Measurements from ENCODE around the gene LMX1A.

Gene LMX1A

DNA sequence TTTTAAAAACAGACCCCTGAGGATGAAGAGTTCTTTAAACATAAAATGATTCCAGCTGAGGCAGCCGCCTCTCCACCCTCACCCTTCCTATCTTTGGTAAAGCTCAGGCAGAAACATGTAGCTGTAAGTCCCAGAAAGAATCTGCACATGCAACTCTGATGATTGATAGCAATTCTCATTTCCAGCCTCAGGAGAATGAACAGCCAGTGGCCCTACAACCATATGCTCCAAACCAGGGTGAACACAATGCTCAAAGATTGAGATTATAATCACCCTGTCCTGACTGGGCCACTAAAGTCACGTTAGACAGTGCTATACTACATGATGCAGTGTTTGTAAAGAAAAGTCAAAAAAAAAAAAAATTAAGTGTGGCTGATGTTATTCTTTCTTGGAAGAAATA, 80.2 kb downstream of the LMX1A start:
- no peak for DNase-seq (ENCODE audit: low read depth, low spot score)

GRCh38 chr1:165265196-165265838, 91.2 kb downstream of the LMX1A start:
- DNase-seq (ENCODE audit: low read depth, low spot score) = no peak

GRCh38 chr1:165259706-165260428, 96.6 kb downstream of the LMX1A start:
- DNase-seq (ENCODE audit: low read depth, low spot score) = no peak

DNA sequence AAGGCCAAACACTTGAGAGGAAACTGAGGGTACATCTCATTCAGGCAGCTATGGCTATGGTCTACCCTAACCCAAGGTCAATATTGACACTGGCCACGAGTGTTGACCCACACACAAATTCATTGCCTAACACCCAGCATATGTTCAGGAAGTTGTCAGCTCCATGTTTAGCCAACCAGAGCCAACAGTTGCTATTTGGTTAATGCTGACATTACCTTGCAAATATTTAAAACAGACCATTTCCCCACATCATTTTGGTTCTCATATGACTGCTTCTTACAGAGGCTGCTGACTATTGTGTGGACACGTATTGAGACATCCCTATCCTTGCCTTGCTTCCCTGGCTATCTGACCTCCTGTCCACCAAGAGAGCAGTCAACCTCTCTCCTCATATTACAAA, 97.3 kb downstream of the LMX1A start:
- no peak for DNase-seq (ENCODE audit: low read depth, low spot score)

DNA sequence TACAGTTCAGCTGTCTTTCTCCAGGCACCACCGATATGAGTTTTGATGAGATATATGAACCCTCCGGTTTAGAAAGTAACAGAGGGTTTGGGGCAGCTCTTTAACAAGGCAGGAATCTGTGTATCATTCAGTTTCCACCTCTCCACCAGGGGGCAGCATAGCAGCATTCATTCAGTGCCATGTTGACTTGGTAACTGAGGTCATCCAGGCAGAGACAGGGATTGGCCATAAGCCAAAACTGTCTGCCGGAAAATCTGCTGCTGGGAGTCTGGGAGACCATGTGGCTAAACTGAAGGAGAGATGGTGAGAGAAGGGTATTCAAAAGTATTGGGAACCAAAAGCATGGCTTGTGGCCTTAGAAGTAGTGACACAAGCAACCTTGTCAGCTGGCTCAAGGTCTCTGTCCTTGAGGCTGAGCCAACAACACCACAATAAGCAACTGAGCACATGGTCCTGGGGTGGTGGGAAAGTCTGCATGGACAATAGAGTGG, 98.5 kb downstream of the LMX1A start:
- peak; percentile 31 for DNase-seq (ENCODE audit: low read depth, low spot score)

DNA sequence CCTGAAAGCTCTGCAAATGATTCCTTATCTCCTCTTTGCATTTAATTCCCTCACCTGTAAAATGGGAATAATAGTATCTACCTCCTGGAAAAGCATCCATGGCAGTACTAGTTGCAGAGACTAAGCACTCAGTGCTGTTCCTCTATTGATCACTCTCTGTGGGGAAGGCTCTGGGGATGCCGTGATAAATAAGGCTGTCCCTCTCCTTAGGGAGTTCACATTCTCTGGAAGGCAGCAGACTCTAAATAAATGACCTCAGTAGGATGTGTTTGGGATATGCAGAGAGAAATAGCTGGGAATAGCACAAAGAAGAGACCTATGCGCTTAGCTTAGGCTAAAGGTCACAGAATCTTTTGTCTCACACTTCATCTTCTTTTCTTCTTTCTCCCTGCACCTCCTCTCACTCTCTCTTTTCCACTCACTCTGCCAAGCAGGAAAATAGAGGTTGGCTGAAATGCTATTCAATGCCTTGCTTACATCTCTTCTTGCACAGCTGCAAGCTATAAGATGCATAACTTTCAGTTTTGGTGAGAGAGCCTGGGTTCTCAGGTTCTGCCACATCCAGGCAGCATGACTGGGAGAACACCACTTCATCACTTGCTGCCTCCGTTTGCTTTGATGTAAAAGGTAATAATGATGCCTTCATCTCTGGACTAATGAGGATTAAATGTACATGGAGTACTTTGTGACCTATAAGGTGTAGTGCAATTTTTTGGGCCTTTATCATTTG, 101.5 kb downstream of the LMX1A start:
- DNase-seq (ENCODE audit: low read depth, low spot score) = no peak

DNA sequence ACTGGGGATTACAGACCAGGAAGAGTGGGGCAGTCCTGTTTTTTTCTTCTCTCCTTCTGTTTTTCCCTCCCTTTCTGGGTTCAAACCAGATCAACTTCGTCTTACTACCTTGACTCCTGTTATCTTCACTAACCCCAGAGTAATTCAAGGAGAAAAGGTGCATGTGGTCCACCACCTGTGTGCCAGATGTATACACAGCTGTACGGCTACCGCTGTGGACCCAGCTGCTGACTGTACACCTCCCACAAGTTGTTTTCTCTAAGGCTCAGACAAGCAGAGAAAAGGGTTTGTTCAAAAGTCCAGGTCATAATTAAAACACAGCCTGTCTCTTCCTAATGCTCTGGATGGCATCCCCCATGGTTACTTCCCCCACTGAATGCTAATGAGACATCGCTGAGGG, 102.1 kb downstream of the LMX1A start:
- DNase-seq (ENCODE audit: low read depth, low spot score) = no peak

- DNase-seq (ENCODE audit: low read depth, low spot score) = no peak
Measured at GRCh38 chr1:165253818-165254254, 102.7 kb downstream of the LMX1A start.

GRCh38 chr1:165248969-165249571, 107.4 kb downstream of the LMX1A start:
- DNase-seq (ENCODE audit: low read depth, low spot score) = no peak

- no peak for DNase-seq (ENCODE audit: low read depth, low spot score)
Measured at GRCh38 chr1:165241952-165242351, 114.6 kb downstream of the LMX1A start.

- no peak for DNase-seq (ENCODE audit: low read depth, low spot score)
Measured at GRCh38 chr1:165241321-165241720, 115.2 kb downstream of the LMX1A start.

GRCh38 chr1:165240492-165240891, 116.0 kb downstream of the LMX1A start:
- no peak for DNase-seq (ENCODE audit: low read depth, low spot score)

DNA sequence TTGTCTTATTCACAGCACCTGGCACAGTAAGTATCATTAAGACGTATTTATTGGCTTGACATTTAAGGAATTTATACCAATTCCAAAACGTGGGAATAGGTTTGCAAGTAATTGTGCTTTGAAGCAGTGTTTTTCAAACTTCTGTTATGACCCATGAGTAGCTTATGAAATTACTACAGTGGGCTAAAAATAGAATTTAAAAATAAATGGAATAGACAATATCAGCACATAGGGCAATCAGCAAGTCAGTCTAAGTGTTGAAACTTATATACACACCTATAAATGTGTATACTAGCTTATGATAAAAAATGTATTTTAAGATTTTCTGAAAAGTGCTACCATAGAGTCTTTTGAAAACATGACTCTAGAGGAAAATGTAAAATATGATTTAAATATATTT, 116.6 kb downstream of the LMX1A start:
- DNase-seq (ENCODE audit: low read depth, low spot score) = no peak

DNA sequence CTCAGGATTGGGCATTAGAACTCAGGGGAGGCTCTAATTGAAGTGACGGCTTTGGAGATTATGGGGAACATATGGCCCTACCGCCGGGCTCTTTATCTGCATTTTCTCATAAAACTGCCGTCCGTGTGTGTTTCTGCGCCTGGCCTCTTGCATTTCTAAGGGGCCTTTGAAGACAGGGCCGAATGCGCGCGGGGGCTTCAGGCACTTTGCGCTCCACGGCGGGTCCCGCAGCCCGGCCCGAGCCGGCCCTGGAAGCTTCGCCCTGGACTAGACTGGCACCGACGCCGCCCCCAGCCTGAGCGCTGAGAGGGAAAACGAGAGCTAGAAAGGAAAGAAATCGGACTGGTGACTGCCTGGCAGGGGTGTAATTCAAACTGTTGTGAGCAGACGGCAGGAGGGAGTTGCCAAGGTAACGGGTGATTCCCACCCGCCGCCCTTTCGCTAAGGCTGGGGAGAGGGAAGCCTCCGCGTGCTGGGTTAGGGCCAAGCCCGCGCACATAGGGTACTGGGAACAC, 120.7 kb downstream of the LMX1A start:
- peak; percentile 11 for DNase-seq (ENCODE audit: low read depth, low spot score)

GRCh38 chr1:165235155-165235776, 121.2 kb downstream of the LMX1A start:
- DNase-seq (ENCODE audit: low read depth, low spot score) = peak; percentile 13

DNA sequence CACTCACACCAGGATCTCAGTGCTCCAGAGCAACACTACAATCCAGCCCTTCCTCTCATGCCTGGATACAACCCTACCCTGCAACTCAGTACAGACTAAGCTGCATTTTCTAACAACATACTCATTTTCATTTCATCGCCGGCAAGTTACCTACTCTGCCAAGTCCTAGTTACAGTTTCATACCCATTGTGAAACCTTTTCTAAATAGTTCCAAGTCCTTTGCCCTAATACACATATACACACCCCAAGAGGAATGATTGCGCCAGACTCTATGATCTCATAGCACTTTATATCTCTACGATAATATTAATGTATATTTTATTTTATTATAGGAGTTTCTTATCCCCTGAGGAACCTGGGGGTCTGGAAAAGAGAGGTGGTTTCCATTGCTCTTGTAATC, 122.4 kb downstream of the LMX1A start:
- DNase-seq (ENCODE audit: low read depth, low spot score) = no peak

DNA sequence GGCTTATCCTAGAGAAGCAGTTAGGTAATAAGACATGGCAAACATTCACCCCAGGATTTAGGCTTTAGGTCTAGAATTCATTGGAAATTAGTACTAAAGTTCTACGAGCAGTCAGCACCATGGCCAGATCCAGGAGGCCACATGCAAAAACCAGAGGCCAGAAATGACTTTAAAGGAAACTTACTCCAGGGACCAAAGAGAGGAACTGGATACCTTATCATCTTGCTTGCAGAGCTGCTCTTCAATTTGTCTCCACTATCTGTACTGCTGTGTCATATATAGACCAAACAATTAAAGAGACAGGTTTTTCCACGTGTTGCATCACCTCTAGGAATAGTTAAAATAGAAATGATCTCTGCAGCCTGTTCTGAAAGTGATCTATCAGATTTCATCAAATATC, 127.8 kb downstream of the LMX1A start:
- peak; percentile 34 for DNase-seq (ENCODE audit: low read depth, low spot score)

- DNase-seq (ENCODE audit: low read depth, low spot score) = no peak
Measured at GRCh38 chr1:165228111-165228655, 128.3 kb downstream of the LMX1A start.

GRCh38 chr1:165226326-165226725, 130.2 kb downstream of the LMX1A start:
- DNase-seq (ENCODE audit: low read depth, low spot score) = no peak

DNA sequence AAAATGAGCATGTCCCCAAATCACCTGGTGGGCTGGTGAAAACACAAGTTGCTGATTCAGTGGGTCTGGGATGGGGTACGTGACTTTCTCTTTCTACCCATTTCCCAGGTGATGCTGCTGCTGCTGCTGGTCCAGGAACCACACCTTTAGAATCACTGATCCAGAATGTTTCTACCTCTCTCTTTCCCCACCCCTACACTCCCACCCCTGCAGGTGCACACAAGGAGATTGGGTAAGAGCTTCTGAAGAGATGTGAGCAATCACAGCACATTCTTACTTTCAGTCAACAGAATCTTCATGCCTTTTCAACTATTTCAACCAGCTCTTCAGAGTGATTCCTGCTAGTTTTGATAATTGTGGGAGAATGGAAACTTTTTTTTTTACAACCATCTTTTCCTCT, 130.9 kb downstream of the LMX1A start:
- no peak for DNase-seq (ENCODE audit: low read depth, low spot score)

- no peak for DNase-seq (ENCODE audit: low read depth, low spot score)
Measured at GRCh38 chr1:165225062-165225461, 131.5 kb downstream of the LMX1A start.

Data from astrocyte of the hippocampus (primary cell).